ENCODE results near the gene CLDN25.

CLDN25 gene

GRCh38 chr11:113817626-113818025, 38.0 kb downstream of the CLDN25 start:
- Histone ChIP-seq H3K4me1 (ENCODE audit: insufficient read depth, poor library complexity, severe bottlenecking) (no peaks in the 10 kb centered on the region), H3K9me3 (ENCODE audit: severe bottlenecking) (no peaks in the 10 kb centered on the region), H3K4me3 (ENCODE audit: severe bottlenecking) (no peak overlapping the region), H3K27me3 (ENCODE audit: insufficient read depth, poor library complexity, severe bottlenecking) (no peaks in the 10 kb centered on the region), H3K27ac (ENCODE audit: poor library complexity, severe bottlenecking) (no peak overlapping the region), H3K36me3 (ENCODE audit: low read depth) (peaks cover 28% of the 10 kb centered on the region)
- TF ChIP-seq CTCF (IDR thresholded peaks at IDR 0.05; ENCODE audit: poor library complexity, severe bottlenecking) = no peak
- ATAC-seq (ENCODE audit: low read depth) = no peak
- DNase-seq (ENCODE audit: low spot score) = no peak

GRCh38 chr11:113818426-113818825, 38.8 kb downstream of the CLDN25 start:
- Histone ChIP-seq H3K27ac (ENCODE audit: poor library complexity, severe bottlenecking) (no peak overlapping the region), H3K4me1 (ENCODE audit: insufficient read depth, poor library complexity, severe bottlenecking) (no peaks in the 10 kb centered on the region), H3K36me3 (ENCODE audit: low read depth) (peaks cover 20% of the 10 kb centered on the region), H3K4me3 (ENCODE audit: severe bottlenecking) (no peak overlapping the region), H3K9me3 (ENCODE audit: severe bottlenecking) (no peaks in the 10 kb centered on the region), H3K27me3 (ENCODE audit: insufficient read depth, poor library complexity, severe bottlenecking) (no peaks in the 10 kb centered on the region)
- ATAC-seq (ENCODE audit: low read depth) (no peak), DNase-seq (ENCODE audit: low spot score) (no peak)
- no peak for TF ChIP-seq CTCF (IDR thresholded peaks at IDR 0.05; ENCODE audit: poor library complexity, severe bottlenecking)

GRCh38 chr11:113827477-113827876, 47.9 kb downstream of the CLDN25 start:
- Histone ChIP-seq H3K27ac (ENCODE audit: poor library complexity, severe bottlenecking) (no peak overlapping the region), H3K4me3 (ENCODE audit: severe bottlenecking) (no peak overlapping the region), H3K9me3 (ENCODE audit: severe bottlenecking) (no peaks in the 10 kb centered on the region), H3K36me3 (ENCODE audit: low read depth) (peaks cover 43% of the 10 kb centered on the region), H3K27me3 (ENCODE audit: insufficient read depth, poor library complexity, severe bottlenecking) (no peaks in the 10 kb centered on the region), H3K4me1 (ENCODE audit: insufficient read depth, poor library complexity, severe bottlenecking) (no peaks in the 10 kb centered on the region)
- no peak for ATAC-seq (ENCODE audit: low read depth)
- DNase-seq (ENCODE audit: low spot score) = no peak
- TF ChIP-seq CTCF (IDR thresholded peaks at IDR 0.05; ENCODE audit: poor library complexity, severe bottlenecking) = no peak

- H3K27me3 ChIP-seq (ENCODE audit: insufficient read depth, poor library complexity, severe bottlenecking) = no peaks in the 10 kb centered on the region
- peaks cover 44% of the 10 kb centered on the region for H3K36me3 ChIP-seq (ENCODE audit: low read depth)
- no peak overlapping the region for H3K4me3 ChIP-seq (ENCODE audit: severe bottlenecking)
- H3K4me1 ChIP-seq (ENCODE audit: insufficient read depth, poor library complexity, severe bottlenecking) = no peaks in the 10 kb centered on the region
- H3K27ac ChIP-seq (ENCODE audit: poor library complexity, severe bottlenecking) = no peak overlapping the region
- H3K9me3 ChIP-seq (ENCODE audit: severe bottlenecking) = no peaks in the 10 kb centered on the region
- ATAC-seq (ENCODE audit: low read depth) = no peak
- DNase-seq (ENCODE audit: low spot score) = no peak
- no peak for TF ChIP-seq CTCF (IDR thresholded peaks at IDR 0.05; ENCODE audit: poor library complexity, severe bottlenecking)
These were observed 48.6 kb downstream of the CLDN25 start for GRCh38 chr11:113828191-113828590.

GRCh38 chr11:113829751-113830150, 50.2 kb downstream of the CLDN25 start:
- no peak overlapping the region for H3K27ac ChIP-seq (ENCODE audit: poor library complexity, severe bottlenecking)
- no peaks in the 10 kb centered on the region for H3K27me3 ChIP-seq (ENCODE audit: insufficient read depth, poor library complexity, severe bottlenecking)
- DNase-seq (ENCODE audit: low spot score) (no peak), ATAC-seq (ENCODE audit: low read depth) (no peak)
- no peak for TF ChIP-seq CTCF (IDR thresholded peaks at IDR 0.05; ENCODE audit: poor library complexity, severe bottlenecking)
- peaks cover 52% of the 10 kb centered on the region for H3K36me3 ChIP-seq (ENCODE audit: low read depth)
- H3K4me3 ChIP-seq (ENCODE audit: severe bottlenecking) = no peak overlapping the region
- no peaks in the 10 kb centered on the region for H3K4me1 ChIP-seq (ENCODE audit: insufficient read depth, poor library complexity, severe bottlenecking)
- H3K9me3 ChIP-seq (ENCODE audit: severe bottlenecking) = no peaks in the 10 kb centered on the region

All from RWPE2 (cell line).